ENCODE data around the gene EMC1. TPM values are rescaled to one million over a fixed set of nuclear protein-coding genes. Genes with fewer than 3 reads are reported as not detected.
"Not testable (repeated sequence)": the region's sequence is repeated elsewhere in the genome, so short reads cannot be mapped to it uniquely, and the experiment has no call there.

EMC1 gene
- 61.9 and 66.7 TPM in 2 replicates for total RNA-seq
- long read RNA-seq, full-length matches to known transcripts: 249 of 328 reads
- long read RNA-seq, partial matches to known transcripts: 21 of 328 reads
- long read RNA-seq, other reads (novel, unspliced or antisense): 58 of 328 reads

GRCh38 chr1:19251305-19252196, at the start of gene EMC1, which contains the start of gene MRTO4:
TSS of gene EMC1 (minus strand) at chr1:19251524. CDS start at chr1:19251509, 15 bp downstream.
TSS of gene MRTO4 (plus strand) at chr1:19251805. CDS start at chr1:19251836, 31 bp downstream.
- H3K9me3 Mint-ChIP-seq (ENCODE audit: low read depth): no peaks in the 10 kb centered on the region
- no peaks in the 10 kb centered on the region for H3K27me3 Mint-ChIP-seq
- peak; percentile 84 for DNase-seq (ENCODE audit: low spot score, unreplicated experiment)
- peak within 1 kb of the TSS; percentile 96 for H3K27ac Mint-ChIP-seq
- H3K4me3 Mint-ChIP-seq (ENCODE audit: low read depth): peak within 1 kb of the TSS; percentile 97
- H3K36me3 Mint-ChIP-seq (ENCODE audit: insufficient read depth): no peaks in the 10 kb centered on the region
- peaks cover 21% of the 10 kb centered on the region for H3K4me1 Mint-ChIP-seq (ENCODE audit: low read depth)
- no peak for TF ChIP-seq CTCF (IDR thresholded peaks at IDR 0.05; ENCODE audit: unreplicated experiment)

DNA sequence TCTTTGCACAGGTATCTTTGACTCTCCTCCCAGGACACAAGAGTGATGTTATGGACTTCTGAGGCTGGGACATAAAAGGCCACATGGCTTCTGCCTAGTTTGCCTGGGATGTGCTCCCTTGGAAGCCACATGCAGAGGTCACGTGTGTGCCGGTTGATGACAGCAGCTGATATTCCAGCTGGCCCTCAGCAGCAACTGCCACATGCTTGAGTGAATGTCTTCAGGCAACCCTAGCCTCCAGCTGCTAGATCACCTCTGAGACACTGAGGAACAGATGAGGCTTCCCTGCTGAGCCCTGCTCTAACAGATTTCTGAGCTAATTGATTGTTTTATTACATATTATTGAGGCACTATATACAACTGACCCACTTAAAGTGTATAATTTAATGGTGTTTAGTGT, 48.9 kb upstream of the EMC1 start:
- DNase-seq (ENCODE audit: low spot score, unreplicated experiment): no peak
- TF ChIP-seq CTCF (IDR thresholded peaks at IDR 0.05; ENCODE audit: unreplicated experiment): no peak
- Mint-ChIP-seq H3K36me3 (ENCODE audit: insufficient read depth) (peaks cover 32% of the 10 kb centered on the region), H3K27me3 (no peaks in the 10 kb centered on the region), H3K4me1 (ENCODE audit: low read depth) (no peaks in the 10 kb centered on the region), H3K27ac (no peak overlapping the region), H3K9me3 (ENCODE audit: low read depth) (peaks cover 11% of the 10 kb centered on the region), H3K4me3 (ENCODE audit: low read depth) (no peak overlapping the region)

- no peak for DNase-seq (ENCODE audit: low spot score, unreplicated experiment)
- Mint-ChIP-seq H3K36me3 (ENCODE audit: insufficient read depth) (peaks cover 35% of the 10 kb centered on the region), H3K9me3 (ENCODE audit: low read depth) (peaks cover 26% of the 10 kb centered on the region), H3K4me3 (ENCODE audit: low read depth) (no peak overlapping the region), H3K4me1 (ENCODE audit: low read depth) (no peaks in the 10 kb centered on the region), H3K27ac (no peak overlapping the region), H3K27me3 (peaks cover 7% of the 10 kb centered on the region)
- no peak for TF ChIP-seq CTCF (IDR thresholded peaks at IDR 0.05; ENCODE audit: unreplicated experiment)
Observed at GRCh38 chr1:19294638-19295037, 43.3 kb upstream of the EMC1 start.

GRCh38 chr1:19289244-19289643, 37.9 kb upstream of the EMC1 start:
- peaks cover 26% of the 10 kb centered on the region for H3K27me3 Mint-ChIP-seq
- TF ChIP-seq CTCF (IDR thresholded peaks at IDR 0.05; ENCODE audit: unreplicated experiment): no peak
- peak overlapping the region; percentile 53 for H3K4me3 Mint-ChIP-seq (ENCODE audit: low read depth)
- no peak for DNase-seq (ENCODE audit: low spot score, unreplicated experiment)
- H3K9me3 Mint-ChIP-seq (ENCODE audit: low read depth): peaks cover 5% of the 10 kb centered on the region
- H3K4me1 Mint-ChIP-seq (ENCODE audit: low read depth): peaks cover 5% of the 10 kb centered on the region
- peak overlapping the region; percentile 33 for H3K27ac Mint-ChIP-seq
- H3K36me3 Mint-ChIP-seq (ENCODE audit: insufficient read depth): peaks cover 13% of the 10 kb centered on the region

DNA sequence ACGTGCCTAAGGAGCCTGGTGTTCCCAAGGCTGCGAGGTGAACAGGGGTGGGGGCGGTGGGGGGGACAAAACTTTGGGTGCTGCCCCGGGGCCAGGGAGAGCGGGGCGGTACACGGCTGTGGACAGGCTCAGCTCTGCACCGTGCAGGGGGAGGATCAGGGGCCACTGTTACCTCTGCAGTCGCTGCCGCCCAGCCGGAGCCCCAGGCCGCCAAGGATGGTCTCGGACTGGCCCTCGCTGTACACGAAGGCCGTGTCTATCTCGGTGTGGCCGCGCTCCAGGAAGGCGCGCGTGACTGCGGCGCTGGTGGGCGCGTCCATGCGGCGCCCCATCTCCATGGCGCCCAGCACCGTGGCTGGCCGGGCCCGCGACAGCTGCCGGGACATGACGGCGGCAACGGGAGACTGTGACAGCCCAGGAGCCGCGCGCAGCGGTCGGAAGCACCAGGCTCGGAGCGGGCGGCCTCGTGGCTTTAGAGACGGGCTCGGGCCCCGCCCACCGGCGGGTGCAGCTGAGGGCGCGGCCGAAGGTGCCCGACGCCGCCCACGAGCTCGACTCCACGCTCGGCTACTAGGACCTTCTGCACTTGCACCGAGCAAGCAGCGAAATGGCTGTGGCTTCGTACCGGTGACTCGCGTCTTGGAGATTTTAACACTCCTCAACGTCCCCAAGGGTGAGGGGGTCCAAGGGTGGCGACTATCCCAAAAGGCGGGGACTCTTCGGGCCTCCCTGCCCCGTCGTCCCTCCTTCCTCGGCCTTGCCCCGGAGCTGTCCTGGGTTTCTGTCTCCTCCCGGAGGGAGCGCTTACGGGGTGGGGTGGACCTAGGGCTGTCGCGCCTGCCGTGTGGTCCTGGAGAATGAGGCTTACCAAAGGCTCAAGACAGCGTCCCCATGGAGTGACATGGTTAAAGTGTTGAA, 37.3 kb upstream of the EMC1 start, which contains the start of gene AKR7A3:
AKR7A3 (minus strand) TSS at position 447 of the 918 bp plus-strand sequence; CDS start at position 386, 61 bp downstream.
- H3K9me3 Mint-ChIP-seq (ENCODE audit: low read depth); H3K4me1 Mint-ChIP-seq (ENCODE audit: low read depth); DNase-seq (ENCODE audit: low spot score, unreplicated experiment): not testable (repeated sequence)
- Mint-ChIP-seq H3K4me3 (ENCODE audit: low read depth) (peak within 1 kb of the TSS; percentile 53), H3K27ac (peak within 1 kb of the TSS; percentile 33), H3K36me3 (ENCODE audit: insufficient read depth) (peaks cover 12% of the 10 kb centered on the region), H3K27me3 (peaks cover 26% of the 10 kb centered on the region)
